ENCODE results near the gene SLBP.
"Not testable (repeated sequence)": the region's sequence is repeated elsewhere in the genome, so short reads cannot be mapped to it uniquely, and the experiment has no call there.

Gene SLBP

GRCh38 chr4:1708581-1708980 is 3.5 kb downstream of the SLBP start:
- DNase-seq, result no peak

GRCh38 chr4:1706358-1706757 is 5.8 kb downstream of the SLBP start:
- no peak for DNase-seq

- DNase-seq, result no peak
These were observed 6.4 kb downstream of the SLBP start for GRCh38 chr4:1705732-1706131.

- no peak for DNase-seq
These were observed 8.3 kb downstream of the SLBP start for GRCh38 chr4:1703867-1704266.

GRCh38 chr4:1701671-1702070 is 10.4 kb downstream of the SLBP start:
- not testable (repeated sequence) for DNase-seq

GRCh38 chr4:1695913-1696312 is 16.2 kb downstream of the SLBP start:
- no peak for DNase-seq

- DNase-seq, result peak; percentile 74
These were observed 18.8 kb downstream of the SLBP start for GRCh38 chr4:1693131-1693896.

GRCh38 chr4:1691737-1692373 is 20.3 kb downstream of the SLBP start:
- no peak for DNase-seq

GRCh38 chr4:1690698-1691097 is 21.4 kb downstream of the SLBP start:
- DNase-seq, result no peak

GRCh38 chr4:1686440-1687036 is 25.6 kb downstream of the SLBP start:
- no peak for DNase-seq

- DNase-seq, result no peak
These were observed 26.6 kb downstream of the SLBP start for GRCh38 chr4:1685235-1686150.

GRCh38 chr4:1684506-1685234 is 27.4 kb downstream of the SLBP start:
- DNase-seq, result no peak

- peak; percentile 87 for DNase-seq
These were observed 28.2 kb downstream of the SLBP start, which contains the start of gene FAM53A for GRCh38 chr4:1683736-1684505. Gene FAM53A, minus strand, starts transcription at chr4:1684313. Its CDS starts 15,572 bp downstream, at chr4:1668741.

- no peak for DNase-seq
These were observed 28.8 kb downstream of the SLBP start for GRCh38 chr4:1683261-1683735.

GRCh38 chr4:1682860-1683259 is 29.3 kb downstream of the SLBP start:
- no peak for DNase-seq

- DNase-seq, result no peak
These were observed 33.9 kb downstream of the SLBP start for GRCh38 chr4:1678244-1678643.

- DNase-seq, result no peak
These were observed 35.3 kb downstream of the SLBP start for GRCh38 chr4:1676605-1677525.

GRCh38 chr4:1675802-1676137 is 36.3 kb downstream of the SLBP start:
- no peak for DNase-seq

- DNase-seq, result no peak
These were observed 36.9 kb downstream of the SLBP start for GRCh38 chr4:1675136-1675801.

- DNase-seq, result no peak
These were observed 37.4 kb downstream of the SLBP start for GRCh38 chr4:1674682-1675081.
